MCF 10A (cell line): ENCODE measurements around the gene EIF4ENIF1. TPM values are rescaled to one million over a fixed set of nuclear protein-coding genes. Genes with fewer than 3 reads are reported as not detected.
"Not testable (repeated sequence)": the region's sequence is repeated elsewhere in the genome, so short reads cannot be mapped to it uniquely, and the experiment has no call there.

Experiments
- BruUV-seq: library from RNA; stranded (reverse); fragments of 400-500 nt; replicated peaks from 2 replicates; lab custom pipeline; 2021; lab: Mats Ljungman, UMichigan
- CTCF ChIA-PET: fragments of 300-600 bp; sonication (Branson Sonifier 250); formaldehyde crosslinking; extraction: SDS; loops from one replicate; lab custom pipeline; 2021; ENCODE audit warnings: antibody characterized with exemption, inconsistent platforms; lab: Yijun Ruan, JAX
- POLR2A ChIA-PET: fragments of 300-600, 350-650 bp; sonication (Branson Sonifier 250); formaldehyde crosslinking; extraction: SDS; loops from one replicate; lab custom pipeline; 2020; ENCODE audit warnings: antibody characterized with exemption, inconsistent platforms; lab: Yijun Ruan, JAX
- DNase-seq: peaks from one replicate; pipeline ENCODE4 v3.0.0-alpha.2; 2018; ENCODE audit not compliant: unreplicated experiment
- H3K27ac Mint-ChIP-seq: one replicate; pipeline ENCODE4 v1.8.0; 2022; ENCODE audit warnings: mild to moderate bottlenecking, low read depth, mixed read lengths; ENCODE audit not compliant: unreplicated experiment
- H3K27me3 Mint-ChIP-seq: one replicate; pipeline ENCODE4 v1.8.0; 2022; ENCODE audit warnings: mixed read lengths; ENCODE audit not compliant: insufficient read depth, unreplicated experiment
- H3K36me3 Mint-ChIP-seq: one replicate; pipeline ENCODE4 v1.8.0; 2022; ENCODE audit warnings: mild to moderate bottlenecking, moderate library complexity, mixed read lengths; ENCODE audit not compliant: insufficient read depth, unreplicated experiment
- H3K4me1 Mint-ChIP-seq: one replicate; pipeline ENCODE4 v1.8.0; 2022; ENCODE audit warnings: mixed read lengths; ENCODE audit not compliant: insufficient read depth, unreplicated experiment
- H3K4me3 Mint-ChIP-seq: one replicate; pipeline ENCODE4 v1.8.0; 2022; ENCODE audit warnings: mild to moderate bottlenecking, moderate library complexity, mixed read lengths; ENCODE audit not compliant: unreplicated experiment
- H3K9me3 Mint-ChIP-seq: one replicate; pipeline ENCODE4 v1.8.0; 2022; ENCODE audit warnings: mixed read lengths; ENCODE audit not compliant: unreplicated experiment
- CTCF ChIP-seq: fragments of 200-600 bp; IDR thresholded peaks from one replicate; pipeline ENCODE4 v1.8.0; 2022; ENCODE audit warnings: antibody characterized with exemption, mild to moderate bottlenecking; ENCODE audit not compliant: unreplicated experiment
- intact Hi-C: fragments of 100-400 bp; cut with micrococcal nuclease; formaldehyde crosslinking; loops from 2 replicates; pipeline ENCODE4 v1.14.1; 2022
- total RNA-seq: library from RNA; stranded (reverse); gene quantifications from 2 replicates; pipeline ENCODE4 v1.2.3, GENCODE V29; 2022

The EIF4ENIF1 gene
- total RNA-seq, 1 experiment from 2014 or later: 25.6 TPM

GRCh38 chr22:31486951-31487350 lies 2.7 kb downstream of the EIF4ENIF1 start:
- BruUV-seq: no TSS peak
- Mint-ChIP-seq H3K27me3 (no peaks in the 10 kb centered on the region), H3K4me1 (peaks cover 8% of the 10 kb centered on the region), H3K27ac (no peak overlapping the region), H3K4me3 (no peak overlapping the region), H3K36me3 (peaks cover 60% of the 10 kb centered on the region), H3K9me3 (no peaks in the 10 kb centered on the region)
- CTCF ChIA-PET: interaction anchor here (0.7 kb wide), 1 partner anchor 10 kb away, joined by 5 read pairs; no protein-coding TSS in a partner anchor
- no peak for DNase-seq
- intact Hi-C loops: no loop called here
- POLR2A ChIA-PET: no interaction called here
- TF ChIP-seq CTCF: no peak

- CTCF ChIA-PET: interaction anchor here (0.7 kb wide), 2 partner anchors 9 to 152 kb away, joined by 3 to 5 read pairs; no protein-coding TSS in a partner anchor
- POLR2A ChIA-PET: interaction anchor here (0.7 kb wide), 1 partner anchor 351 kb away, joined by 3 read pairs; no protein-coding TSS in a partner anchor
Observed at GRCh38 chr22:31486369-31486768, 3.3 kb downstream of the EIF4ENIF1 start.

GRCh38 chr22:31482470-31482869 lies 7.2 kb downstream of the EIF4ENIF1 start:
- H3K4me1 Mint-ChIP-seq, H3K27ac Mint-ChIP-seq, H3K4me3 Mint-ChIP-seq, H3K9me3 Mint-ChIP-seq, DNase-seq, H3K27me3 Mint-ChIP-seq, POLR2A ChIA-PET, BruUV-seq, intact Hi-C loops: not testable (repeated sequence)
- H3K36me3 Mint-ChIP-seq: peaks cover 99% of the 10 kb centered on the region
- CTCF ChIA-PET: interaction anchor here (0.5 to 2.5 kb wide), 3 partner anchors 11 to 59 kb away, joined by 3 to 8 read pairs (median 4); no protein-coding TSS in a partner anchor

More at GRCh38 chr22:31486369-31486768, 3.3 kb downstream of the EIF4ENIF1 start:
- H3K36me3 Mint-ChIP-seq: peaks cover 65% of the 10 kb centered on the region
- BruUV-seq, H3K9me3 Mint-ChIP-seq, H3K27me3 Mint-ChIP-seq, H3K4me3 Mint-ChIP-seq, DNase-seq, H3K4me1 Mint-ChIP-seq, H3K27ac Mint-ChIP-seq, intact Hi-C loops: not testable (repeated sequence)

- no peaks in the 10 kb centered on the region for H3K9me3 Mint-ChIP-seq
- BruUV-seq: no TSS peak
- H3K36me3 Mint-ChIP-seq: peaks cover 100% of the 10 kb centered on the region
Observed at GRCh38 chr22:31481129-31481528, 8.5 kb downstream of the EIF4ENIF1 start.

More at GRCh38 chr22:31481129-31481528, 8.5 kb downstream of the EIF4ENIF1 start:
- POLR2A ChIA-PET: no interaction called here
- no peak overlapping the region for H3K4me3 Mint-ChIP-seq
- intact Hi-C loops: no loop called here
- no peak for DNase-seq
- H3K4me1 Mint-ChIP-seq: no peaks in the 10 kb centered on the region
- CTCF ChIA-PET: interaction anchor here (0.6 to 2.5 kb wide), 2 partner anchors 29 to 728 kb away, joined by 3 to 8 read pairs; no protein-coding TSS in a partner anchor
- H3K27ac Mint-ChIP-seq: no peak overlapping the region
- no peak for TF ChIP-seq CTCF
- no peaks in the 10 kb centered on the region for H3K27me3 Mint-ChIP-seq
